SK-N-MC (cell line): ENCODE results near the gene SPDYE2.
"Not testable (repeated sequence)": the region's sequence is repeated elsewhere in the genome, so short reads cannot be mapped to it uniquely, and the experiment has no call there.

Experiments
- EZH2 ChIP-seq: fragments of 200-600 bp; sonication (generic); IDR thresholded peaks from one replicate; pipeline ENCODE4 v1.6.1; 2017; ENCODE audit warnings: antibody characterized with exemption
- FOXP2 ChIP-seq: optimal IDR thresholded peaks from 2 replicates; pipeline ENCODE3; 2011; ENCODE audit warnings: mild to moderate bottlenecking, moderate library complexity; ENCODE audit not compliant: insufficient read depth; ENCODE audit errors: extremely low read length, control extremely low read depth
- POLR2AphosphoS5 ChIP-seq: IDR thresholded peaks from 2 replicates; pipeline ENCODE4 v1.6.1; 2012; ENCODE audit warnings: mild to moderate bottlenecking, low read depth, low read length, borderline replicate concordance

DNA sequence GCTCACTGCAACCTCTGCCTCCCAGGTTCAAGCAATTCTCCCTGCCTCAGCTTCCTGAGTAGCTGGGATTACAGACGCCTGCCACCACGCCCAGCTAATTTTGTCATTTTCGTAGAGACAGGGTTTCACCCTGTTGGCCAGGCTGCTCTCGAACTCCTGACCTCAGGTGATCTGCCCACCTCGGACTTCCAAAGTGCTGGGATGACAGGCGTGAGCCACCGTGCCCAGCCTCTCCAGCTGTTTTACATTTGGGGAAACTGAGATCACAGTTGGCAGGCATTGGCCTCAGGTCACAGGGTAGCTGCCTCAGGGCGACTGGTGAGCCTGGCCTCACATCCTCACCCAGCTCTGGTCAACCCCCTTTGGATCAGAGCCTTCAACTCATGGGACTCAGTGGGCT lies 40.5 kb upstream of the SPDYE2 start:
- not testable (repeated sequence) for TF ChIP-seq POLR2AphosphoS5, EZH2, FOXP2
